NCI-H187 (cell line): ENCODE results near the gene ARID1B.
A peak's percentile ranks its signal among the peaks of the same experiment; 100 is the strongest.

Experiments used
- DNase-seq, 2 experiments: peaks; one replicate each; lab custom pipeline; 2025; lab: John Stamatoyannopoulos, UW

The ARID1B gene

GRCh38 chr6:157159348-157159747 is 382.2 kb downstream of the ARID1B start:
- no peak for DNase-seq

- no peak for DNase-seq
Measured at GRCh38 chr6:157161912-157162311, 384.7 kb downstream of the ARID1B start.

GRCh38 chr6:157162766-157163433 is 385.7 kb downstream of the ARID1B start:
- no peak for DNase-seq

- DNase-seq = no peak
Measured at GRCh38 chr6:157163434-157164159, 386.4 kb downstream of the ARID1B start.

GRCh38 chr6:157164972-157165371 is 387.8 kb downstream of the ARID1B start:
- DNase-seq = peak; percentile 30 to 35

- DNase-seq = no peak
Measured at GRCh38 chr6:157166784-157167183, 389.6 kb downstream of the ARID1B start.

GRCh38 chr6:157167837-157168236 is 390.7 kb downstream of the ARID1B start:
- no peak for DNase-seq

GRCh38 chr6:157168471-157168870 is 391.3 kb downstream of the ARID1B start:
- DNase-seq = no peak

- no peak for DNase-seq
Measured at GRCh38 chr6:157169226-157169625, 392.0 kb downstream of the ARID1B start.

GRCh38 chr6:157169656-157170055 is 392.5 kb downstream of the ARID1B start:
- no peak for DNase-seq

GRCh38 chr6:157170535-157170934 is 393.4 kb downstream of the ARID1B start:
- no peak for DNase-seq

- DNase-seq = no peak
Measured at GRCh38 chr6:157171801-157172200, 394.6 kb downstream of the ARID1B start.

GRCh38 chr6:157172231-157172701 is 395.1 kb downstream of the ARID1B start:
- DNase-seq = no peak

GRCh38 chr6:157172830-157173536 is 395.8 kb downstream of the ARID1B start:
- DNase-seq = no peak

- no peak for DNase-seq
Measured at GRCh38 chr6:157173776-157174175, 396.6 kb downstream of the ARID1B start.

GRCh38 chr6:157174731-157175130 is 397.6 kb downstream of the ARID1B start:
- no peak for DNase-seq

- DNase-seq = no peak
Measured at GRCh38 chr6:157177731-157178336, 400.7 kb downstream of the ARID1B start.

- DNase-seq = no peak
Measured at GRCh38 chr6:157181649-157182048, 404.5 kb downstream of the ARID1B start.

GRCh38 chr6:157182503-157183264 is 405.5 kb downstream of the ARID1B start:
- DNase-seq = no peak

- DNase-seq = peak; percentile 19 to 52
Measured at GRCh38 chr6:157184202-157185015, 407.2 kb downstream of the ARID1B start.

- no peak for DNase-seq
Measured at GRCh38 chr6:157185171-157185570, 408.0 kb downstream of the ARID1B start.
